ENCODE results near the gene DMAC2. TPM values are rescaled to one million over a fixed set of nuclear protein-coding genes. Genes with fewer than 3 reads are reported as not detected.
A peak's percentile ranks its signal among the peaks of the same experiment; 100 is the strongest.
"Not testable (repeated sequence)": the region's sequence is repeated elsewhere in the genome, so short reads cannot be mapped to it uniquely, and the experiment has no call there.

The DMAC2 gene
- polyA plus RNA-seq, 1 donor: 55.7 TPM

GRCh38 chr19:41445575-41445974, 5.9 kb upstream of the DMAC2 start:
- no peak for DNase-seq

DNA sequence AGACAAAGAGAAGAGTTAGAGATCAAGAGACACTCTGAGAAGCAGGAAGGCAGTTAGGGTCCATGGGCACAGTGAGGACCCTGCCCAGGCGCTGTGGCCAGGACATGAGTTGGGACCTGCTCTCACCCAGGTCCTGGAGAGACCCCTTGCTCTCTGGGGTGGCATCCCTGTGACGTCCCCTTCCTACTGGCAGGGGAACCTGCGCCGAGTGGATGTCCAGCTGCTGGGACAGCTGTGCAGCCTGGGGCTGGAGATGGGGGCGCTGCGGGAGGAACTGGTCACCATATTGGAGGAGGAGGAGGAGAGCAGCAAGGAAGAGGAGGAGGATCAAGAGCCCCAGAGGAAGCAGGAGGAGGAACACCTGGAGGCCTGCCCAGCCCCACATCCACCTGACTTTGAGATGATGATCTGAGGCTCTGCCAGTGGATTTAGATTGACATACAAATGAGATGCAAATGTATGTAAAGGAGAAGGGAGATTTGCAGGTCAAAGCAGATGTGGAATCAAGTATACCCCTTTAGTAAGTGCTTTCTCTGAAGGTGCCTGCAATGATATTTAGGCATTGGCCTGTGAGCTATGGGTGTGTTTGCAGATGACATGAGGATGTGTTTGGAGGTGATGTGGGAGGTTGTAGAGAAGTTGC, 4.2 kb upstream of the DMAC2 start:
- DNase-seq: no peak

- DNase-seq: no peak
These were observed 3.0 kb upstream of the DMAC2 start, which contains the start of gene ERICH4 for GRCh38 chr19:41442473-41443355. Gene ERICH4 (plus strand): TSS chr19:41443156. CDS start chr19:41443170, 14 bp downstream.

DNA sequence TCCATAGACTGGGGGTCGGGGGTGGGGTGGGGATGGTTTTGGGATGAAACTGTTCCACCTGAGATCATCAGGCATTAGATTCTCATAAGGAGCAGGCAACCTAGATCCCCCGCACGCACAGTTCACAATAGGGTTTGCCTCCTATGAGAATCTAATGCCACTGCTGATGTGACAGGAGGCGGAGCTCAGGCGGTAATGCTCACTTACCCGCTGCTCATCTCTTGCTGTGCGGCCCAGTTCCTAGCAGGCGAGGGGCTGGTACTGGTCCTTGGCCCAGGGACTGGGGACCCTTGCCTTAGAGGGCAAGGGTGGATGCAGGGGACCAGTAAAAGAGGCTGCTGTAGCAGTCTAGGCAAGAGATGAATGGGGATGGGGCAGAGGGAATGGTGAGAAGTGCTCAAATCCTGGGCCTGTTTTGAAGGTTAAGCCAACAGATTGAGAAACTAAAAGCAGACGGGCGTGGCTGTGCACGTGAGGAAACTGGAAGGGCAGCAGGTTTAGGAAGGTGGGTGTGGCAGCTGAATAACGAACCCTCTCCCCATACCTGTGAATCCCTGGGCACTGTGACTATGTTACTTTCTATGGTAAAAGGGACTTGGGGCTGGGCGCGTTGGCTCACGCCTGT, 1.7 kb upstream of the DMAC2 start:
- DNase-seq: no peak

DNA sequence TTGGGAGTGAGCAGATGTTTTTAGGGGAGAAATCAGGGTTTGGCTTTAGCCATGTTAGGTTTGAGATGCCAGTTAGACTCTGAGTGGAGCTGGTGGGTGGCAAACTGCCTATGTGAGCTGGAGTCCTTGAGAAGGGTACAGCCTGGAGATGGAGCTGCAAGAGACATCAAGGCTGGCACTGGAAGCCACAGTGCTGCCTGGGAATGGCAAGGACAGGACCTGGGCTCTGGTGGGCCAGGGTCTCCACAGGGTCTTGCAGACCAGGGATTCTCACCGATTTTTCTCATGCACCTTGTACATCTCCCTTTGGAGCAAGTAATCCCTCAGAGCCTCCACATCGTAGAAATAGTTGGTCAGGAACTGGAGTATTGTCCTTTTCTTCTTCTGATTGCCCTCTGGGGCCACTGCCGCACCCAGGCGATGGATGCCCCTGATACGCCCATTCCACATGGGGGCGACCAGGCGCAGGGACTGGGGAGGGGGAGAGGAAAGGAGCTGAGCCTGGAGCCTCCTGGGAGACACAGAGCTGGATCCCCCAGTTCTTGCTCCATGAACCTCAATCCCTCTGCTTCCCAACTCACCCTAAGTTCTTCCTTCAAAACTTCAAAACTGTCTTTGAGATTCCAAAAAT, 1.7 kb downstream of the DMAC2 start:
- no peak for DNase-seq

DNA sequence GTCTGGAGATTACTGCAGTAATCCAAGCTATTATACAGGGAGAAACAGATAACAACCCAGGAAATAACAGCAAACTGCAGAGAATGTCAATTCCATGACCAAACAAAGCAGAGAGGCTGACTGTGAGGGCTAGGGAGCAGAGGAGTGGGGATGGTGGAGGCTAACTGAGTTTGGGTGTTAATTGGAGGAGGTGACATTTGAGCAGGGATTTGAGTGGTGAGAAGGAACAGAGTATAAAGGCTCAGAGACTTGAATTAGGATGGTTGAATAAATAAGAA, 3.1 kb downstream of the DMAC2 start:
- no peak for DNase-seq

- no peak for DNase-seq
These were observed 3.6 kb downstream of the DMAC2 start for GRCh38 chr19:41435936-41436673.

- not testable (repeated sequence) for DNase-seq
These were observed 4.3 kb downstream of the DMAC2 start for GRCh38 chr19:41435376-41435775.

GRCh38 chr19:41434450-41434849, 5.3 kb downstream of the DMAC2 start:
- DNase-seq: no peak

DNA sequence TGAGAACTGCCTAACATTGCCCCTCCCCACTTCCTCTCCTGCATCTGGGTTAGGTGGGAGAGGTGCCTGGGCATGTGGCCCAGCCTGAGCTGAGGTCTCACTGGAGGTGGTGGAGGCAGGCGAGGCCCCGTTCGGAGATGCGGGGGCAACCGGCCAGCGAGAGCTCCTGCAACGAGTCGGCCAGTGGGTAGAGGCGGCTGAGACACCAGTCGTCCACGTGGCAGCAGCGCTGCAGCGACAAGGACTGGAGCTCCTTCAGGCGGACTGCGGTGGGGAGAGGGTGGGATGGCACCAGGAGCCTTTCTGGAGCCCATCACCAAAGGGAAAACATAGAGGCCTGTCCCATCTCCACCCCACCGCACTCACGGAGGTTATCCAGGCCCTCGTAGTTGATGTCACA, 6.5 kb downstream of the DMAC2 start:
- no peak for DNase-seq

DNA sequence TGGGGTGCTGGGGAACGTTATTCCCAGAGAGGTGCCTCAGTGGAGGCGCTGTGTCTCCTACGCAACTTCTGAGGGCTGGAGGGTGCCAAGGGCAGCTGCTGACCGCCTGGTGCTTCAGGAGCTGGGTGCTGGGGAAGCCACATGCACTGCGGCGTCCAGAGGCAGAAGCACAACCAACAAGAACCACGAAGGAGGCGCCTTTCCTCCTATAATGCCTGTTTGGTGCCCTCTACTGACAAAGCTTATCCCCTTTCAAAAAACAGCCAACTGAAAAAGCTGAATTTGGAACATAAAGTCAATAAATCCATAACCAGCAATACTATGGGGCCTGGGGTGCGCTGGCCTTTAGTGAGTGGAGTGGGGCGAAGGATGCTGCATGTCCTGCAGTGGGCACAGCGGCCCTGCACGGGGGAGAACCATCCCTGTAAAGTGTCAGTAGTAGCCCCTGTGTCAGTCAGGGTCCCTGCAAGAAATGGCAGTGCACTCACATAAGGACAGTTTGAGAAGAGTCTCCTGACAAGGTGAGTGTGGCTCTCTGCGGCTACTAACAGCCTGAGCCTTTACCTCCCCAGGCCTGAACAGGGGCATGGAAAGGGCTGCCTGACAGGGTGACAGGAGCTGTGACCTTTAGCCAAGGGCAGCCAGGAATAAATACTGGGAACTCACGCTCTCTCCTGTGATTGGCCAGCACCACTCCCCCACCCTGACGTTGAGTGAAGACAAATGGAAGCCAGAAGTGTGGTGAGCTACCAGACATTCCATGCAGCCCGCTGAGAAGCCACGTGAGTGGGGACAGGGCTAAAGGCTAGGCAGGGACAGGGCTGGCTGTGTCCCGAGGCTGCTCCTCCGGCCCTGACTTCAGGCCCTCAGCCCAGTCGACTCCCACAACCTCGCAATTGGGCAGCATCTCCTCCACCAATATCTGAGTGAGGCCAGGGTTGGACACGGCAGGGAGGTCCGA, 8.0 kb downstream of the DMAC2 start:
- DNase-seq: no peak

DNA sequence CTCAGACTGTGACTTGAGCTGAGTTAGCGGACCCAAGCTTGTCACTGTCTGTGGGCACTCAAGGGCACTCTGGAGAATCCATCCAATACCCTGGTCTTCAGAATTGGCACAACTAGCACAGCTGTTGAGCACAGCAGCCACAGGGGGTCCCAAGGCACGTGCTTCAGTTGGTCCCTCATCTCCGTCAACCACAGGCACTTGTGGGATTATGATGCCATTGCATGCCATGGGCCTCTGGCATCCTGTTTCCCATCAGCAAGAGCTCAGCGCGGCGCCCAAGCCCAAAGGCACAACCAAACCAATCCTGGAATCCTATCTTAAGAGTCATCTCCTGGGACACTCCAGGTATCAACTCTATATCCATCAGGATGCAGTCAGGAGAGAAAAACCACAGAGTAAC, 8.8 kb downstream of the DMAC2 start:
- no peak for DNase-seq

DNA sequence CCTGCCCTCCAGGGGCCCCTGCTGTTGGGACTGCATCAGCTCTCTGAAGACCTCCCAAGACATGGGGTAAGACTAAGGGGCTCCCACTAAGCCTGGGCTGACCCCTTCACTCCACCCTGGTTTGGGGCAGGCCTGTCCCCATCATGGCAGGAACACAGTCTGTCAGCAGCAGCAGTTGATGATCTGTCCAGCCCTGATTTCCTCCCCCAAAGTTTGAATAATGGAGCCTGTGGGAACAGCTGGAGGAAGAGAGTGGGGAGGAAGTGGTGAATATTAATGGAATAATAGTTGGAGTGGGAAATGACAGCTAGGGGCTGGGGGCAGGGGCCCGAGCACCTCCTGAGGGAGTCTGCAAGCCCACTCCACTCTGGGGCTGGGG, 11.2 kb downstream of the DMAC2 start:
- no peak for DNase-seq

- DNase-seq: peak; percentile 6
These were observed 11.8 kb downstream of the DMAC2 start for GRCh38 chr19:41427647-41428480.

GRCh38 chr19:41426952-41427646, 12.6 kb downstream of the DMAC2 start, which contains the start of gene B3GNT8:
Gene B3GNT8 (minus strand): TSS chr19:41427374. CDS start chr19:41426778, 596 bp downstream.
- DNase-seq: peak; percentile 78

- DNase-seq: no peak
These were observed 13.4 kb downstream of the DMAC2 start for GRCh38 chr19:41426116-41426841.

- DNase-seq: no peak
These were observed 14.3 kb downstream of the DMAC2 start for GRCh38 chr19:41425174-41426115.
